Pulmonary artery endothelial cell (primary cell): Measurements from ENCODE around the gene RAMP3. TPM values are rescaled to one million over a fixed set of nuclear protein-coding genes. Genes with fewer than 3 reads are reported as not detected.
"Not testable (repeated sequence)": the region's sequence is repeated elsewhere in the genome, so short reads cannot be mapped to it uniquely, and the experiment has no call there.

Experiments used
- DNase-seq: peaks from one replicate; pipeline ENCODE4 v3.0.0-alpha.2; 2011; ENCODE audit warnings: low read depth, low spot score
- total RNA-seq: library from RNA; depleted of rRNA; stranded (reverse); fragments of >200 nt; gene quantifications from 2 replicates; pipeline ENCODE4 v1.2.3, GENCODE V29; 2014

Gene RAMP3
- total RNA-seq, 1 donor from 2014 or later = not detected

- no peak for DNase-seq
Measured at GRCh38 chr7:45156516-45157272, 897 bp upstream of the RAMP3 start.

GRCh38 chr7:45157286-45157652, 322 bp upstream of the RAMP3 start:
- DNase-seq = no peak

- no peak for DNase-seq
Measured at GRCh38 chr7:45158471-45158870, 880 bp downstream of the RAMP3 start.

- DNase-seq = no peak
Measured at GRCh38 chr7:45159296-45159695, 1.7 kb downstream of the RAMP3 start.

- no peak for DNase-seq
Measured at GRCh38 chr7:45160417-45160881, 2.9 kb downstream of the RAMP3 start.

GRCh38 chr7:45161138-45161537, 3.5 kb downstream of the RAMP3 start:
- DNase-seq = no peak

GRCh38 chr7:45161842-45162241, 4.3 kb downstream of the RAMP3 start:
- no peak for DNase-seq

GRCh38 chr7:45162311-45162845, 4.8 kb downstream of the RAMP3 start:
- no peak for DNase-seq

GRCh38 chr7:45162943-45163691, 5.5 kb downstream of the RAMP3 start:
- DNase-seq = no peak

- no peak for DNase-seq
Measured at GRCh38 chr7:45163692-45164052, 6.1 kb downstream of the RAMP3 start.

- not testable (repeated sequence) for DNase-seq
Measured at GRCh38 chr7:45164271-45164670, 6.7 kb downstream of the RAMP3 start.

- DNase-seq = no peak
Measured at GRCh38 chr7:45165857-45166256, 8.3 kb downstream of the RAMP3 start.

GRCh38 chr7:45171946-45172345, 14.4 kb downstream of the RAMP3 start:
- DNase-seq = no peak

GRCh38 chr7:45173596-45174327, 16.2 kb downstream of the RAMP3 start:
- DNase-seq = no peak

- DNase-seq = no peak
Measured at GRCh38 chr7:45174328-45174610, 16.7 kb downstream of the RAMP3 start.

GRCh38 chr7:45174966-45175765, 17.6 kb downstream of the RAMP3 start:
- no peak for DNase-seq

GRCh38 chr7:45176091-45176490, 18.5 kb downstream of the RAMP3 start:
- DNase-seq = no peak

GRCh38 chr7:45176886-45177731, 19.5 kb downstream of the RAMP3 start:
- no peak for DNase-seq

- DNase-seq = no peak
Measured at GRCh38 chr7:45177801-45178200, 20.2 kb downstream of the RAMP3 start.
